ENCODE measurements around the gene DEFB114. TPM values are rescaled to one million over a fixed set of nuclear protein-coding genes. Genes with fewer than 3 reads are reported as not detected.

Gene DEFB114
- polyA plus RNA-seq, 1 donor: not detected

- no peak for DNase-seq (ENCODE audit: low read depth)
Measured at GRCh38 chr6:49937017-49937416, 26.9 kb downstream of the DEFB114 start.

- no peak for DNase-seq (ENCODE audit: low read depth)
Measured at GRCh38 chr6:49935387-49935786, 28.6 kb downstream of the DEFB114 start.

DNA sequence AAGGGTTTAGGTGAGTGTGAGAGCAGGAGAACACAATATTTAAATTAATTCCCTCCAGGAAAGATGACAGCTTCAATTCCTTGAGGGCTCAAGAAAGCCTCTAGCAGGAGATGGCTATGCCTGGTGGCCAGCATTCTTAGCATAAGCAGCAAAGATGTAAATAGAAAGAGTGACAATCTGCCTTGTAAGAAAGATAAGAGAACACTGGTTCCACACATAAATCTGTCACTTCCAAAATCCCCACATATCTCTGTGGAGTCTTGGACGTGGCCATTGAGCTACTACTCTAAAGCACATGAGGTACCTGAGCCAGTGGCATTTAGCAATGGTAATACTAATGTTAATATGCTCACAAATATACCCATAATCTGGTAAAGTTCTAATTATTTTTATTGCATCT lies 29.2 kb downstream of the DEFB114 start:
- DNase-seq (ENCODE audit: low read depth): no peak

DNA sequence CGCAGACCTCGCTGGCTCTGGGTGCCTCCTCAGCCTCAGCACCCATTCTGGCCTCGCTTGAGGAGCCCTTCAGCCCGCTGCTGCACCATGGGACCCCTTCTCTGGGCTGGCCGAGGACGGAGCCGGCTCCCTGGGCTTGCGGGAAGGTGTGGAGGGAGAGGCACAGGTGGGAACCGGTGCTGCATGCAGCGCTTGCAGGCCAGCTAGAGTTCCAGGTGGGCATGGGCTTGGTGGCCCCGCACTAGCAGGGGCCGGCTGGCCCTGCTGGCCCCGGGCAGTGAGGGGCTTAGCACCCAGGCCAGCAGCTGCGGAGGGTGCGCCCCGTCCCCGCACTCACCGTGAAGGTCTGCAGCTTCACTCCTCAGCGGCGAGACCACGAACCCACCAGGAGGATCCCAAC lies 30.4 kb downstream of the DEFB114 start:
- DNase-seq (ENCODE audit: low read depth): no peak

GRCh38 chr6:49929340-49929739 lies 34.6 kb downstream of the DEFB114 start:
- no peak for DNase-seq (ENCODE audit: low read depth)

GRCh38 chr6:49923826-49924225 lies 40.1 kb downstream of the DEFB114 start:
- no peak for DNase-seq (ENCODE audit: low read depth)

- no peak for DNase-seq (ENCODE audit: low read depth)
Measured at GRCh38 chr6:49919935-49920644, 43.9 kb downstream of the DEFB114 start.

DNA sequence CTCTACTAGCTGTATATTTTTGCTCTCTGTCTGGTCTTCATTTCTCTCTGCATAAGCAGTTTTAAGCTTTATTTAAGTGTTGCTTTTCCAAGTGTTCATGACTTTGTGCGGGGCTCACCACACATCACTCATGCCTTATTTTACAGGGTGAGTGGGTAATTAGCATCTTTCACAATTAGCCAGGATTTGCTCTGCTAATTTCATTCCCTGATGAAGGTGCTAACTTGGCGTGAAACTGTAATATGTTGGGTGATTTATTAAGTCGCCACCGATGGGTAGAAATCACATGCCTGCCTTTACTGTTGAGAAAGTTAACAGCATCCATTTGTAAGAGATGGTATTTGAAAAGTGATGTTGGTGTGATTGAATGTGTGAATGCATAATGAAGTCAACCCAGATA lies 44.7 kb downstream of the DEFB114 start:
- no peak for DNase-seq (ENCODE audit: low read depth)

GRCh38 chr6:49918787-49919186 lies 45.2 kb downstream of the DEFB114 start:
- no peak for DNase-seq (ENCODE audit: low read depth)

DNA sequence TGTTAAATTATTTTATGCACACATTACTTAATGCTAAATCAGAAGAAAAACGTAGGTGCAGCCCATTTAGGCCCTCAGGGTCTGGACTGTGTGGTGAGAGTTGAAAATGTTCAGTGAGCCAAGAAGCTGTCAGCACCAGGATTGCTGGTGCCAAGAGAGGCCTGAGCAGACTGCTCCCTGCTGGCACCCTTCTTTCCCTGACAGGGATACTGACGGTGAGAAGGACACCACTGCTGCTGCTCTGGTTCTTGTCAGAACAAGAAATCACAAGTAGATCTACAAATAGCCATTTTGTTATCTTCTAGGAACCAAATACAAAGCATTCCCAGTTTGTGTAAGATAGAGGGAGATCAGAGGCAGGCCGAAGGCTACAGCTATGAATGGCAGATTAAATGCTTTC lies 48.9 kb downstream of the DEFB114 start:
- DNase-seq (ENCODE audit: low read depth): no peak

- DNase-seq (ENCODE audit: low read depth): no peak
Measured at GRCh38 chr6:49913636-49914375, 50.2 kb downstream of the DEFB114 start.

- no peak for DNase-seq (ENCODE audit: low read depth)
Measured at GRCh38 chr6:49912196-49912595, 51.8 kb downstream of the DEFB114 start.

DNA sequence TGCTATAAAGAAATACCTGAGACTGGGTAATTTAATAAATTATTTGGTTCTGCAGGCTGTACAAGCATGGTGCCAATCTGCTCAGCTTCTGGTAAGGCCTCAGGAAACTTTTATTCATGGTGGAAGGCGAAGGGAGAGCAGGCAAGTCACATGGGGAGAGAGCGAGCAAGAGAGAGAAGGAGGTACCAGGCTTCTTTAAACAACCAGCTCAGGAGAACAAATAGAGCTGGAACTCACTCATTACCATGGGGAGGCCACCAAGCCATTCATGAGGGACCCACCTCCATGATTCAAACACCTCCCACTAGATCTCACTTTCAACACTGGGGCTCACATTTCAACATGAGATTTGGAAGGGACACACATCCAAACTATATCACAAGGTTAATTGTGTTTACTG lies 52.7 kb downstream of the DEFB114 start:
- no peak for DNase-seq (ENCODE audit: low read depth)

Other genes starting within 250 kb of the DEFB114 start
- 0.28 TPM for gene CRISP3, start 219.8 kb downstream of the DEFB114 start, polyA plus RNA-seq (ENCODE audit: insufficient read length)
- gene PGK2, start 176.9 kb downstream of the DEFB114 start, polyA plus RNA-seq (ENCODE audit: insufficient read length): not detected
- gene CRISP1, start 97.6 kb downstream of the DEFB114 start, polyA plus RNA-seq (ENCODE audit: insufficient read length): not detected
- gene DEFB113, start 5.5 kb upstream of the DEFB114 start, polyA plus RNA-seq (ENCODE audit: insufficient read length): not detected
- gene DEFB110, start 57.8 kb upstream of the DEFB114 start, polyA plus RNA-seq (ENCODE audit: insufficient read length): not detected
- not detected for gene DEFB112, start 85.8 kb upstream of the DEFB114 start, polyA plus RNA-seq (ENCODE audit: insufficient read length)

Data from forelimb muscle (tissue), 1 donor.